Epithelial cell of esophagus (primary cell): ENCODE data around the gene SYPL1.

ENCODE experiments used
- DNase-seq: peaks from one replicate; pipeline ENCODE4 v3.0.0; 2010; ENCODE audit warnings: low read depth
- H3K4me3 ChIP-seq: 2 replicates; pipeline ENCODE4 v1.5.1; 2011; ENCODE audit warnings: mild to moderate bottlenecking, low read length, control low read depth
- TF ChIP-seq, protein P1 (sequence below): IDR thresholded peaks from 2 replicates; pipeline ENCODE4 v1.5.1; 2011; ENCODE audit warnings: low read depth, mild to moderate bottlenecking, low read length, control low read depth, inconsistent platforms; ENCODE audit not compliant: insufficient read depth; ENCODE audit errors: missing control alignments

The SYPL1 gene

GRCh38 chr7:106112118-106112971 is at the start of gene SYPL1:
Gene SYPL1, minus strand, starts transcription at chr7:106112312. Its CDS starts 104 bp downstream, at chr7:106112208.
- TF ChIP-seq, protein P1, sequence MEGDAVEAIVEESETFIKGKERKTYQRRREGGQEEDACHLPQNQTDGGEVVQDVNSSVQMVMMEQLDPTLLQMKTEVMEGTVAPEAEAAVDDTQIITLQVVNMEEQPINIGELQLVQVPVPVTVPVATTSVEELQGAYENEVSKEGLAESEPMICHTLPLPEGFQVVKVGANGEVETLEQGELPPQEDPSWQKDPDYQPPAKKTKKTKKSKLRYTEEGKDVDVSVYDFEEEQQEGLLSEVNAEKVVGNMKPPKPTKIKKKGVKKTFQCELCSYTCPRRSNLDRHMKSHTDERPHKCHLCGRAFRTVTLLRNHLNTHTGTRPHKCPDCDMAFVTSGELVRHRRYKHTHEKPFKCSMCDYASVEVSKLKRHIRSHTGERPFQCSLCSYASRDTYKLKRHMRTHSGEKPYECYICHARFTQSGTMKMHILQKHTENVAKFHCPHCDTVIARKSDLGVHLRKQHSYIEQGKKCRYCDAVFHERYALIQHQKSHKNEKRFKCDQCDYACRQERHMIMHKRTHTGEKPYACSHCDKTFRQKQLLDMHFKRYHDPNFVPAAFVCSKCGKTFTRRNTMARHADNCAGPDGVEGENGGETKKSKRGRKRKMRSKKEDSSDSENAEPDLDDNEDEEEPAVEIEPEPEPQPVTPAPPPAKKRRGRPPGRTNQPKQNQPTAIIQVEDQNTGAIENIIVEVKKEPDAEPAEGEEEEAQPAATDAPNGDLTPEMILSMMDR = no peak

DNA sequence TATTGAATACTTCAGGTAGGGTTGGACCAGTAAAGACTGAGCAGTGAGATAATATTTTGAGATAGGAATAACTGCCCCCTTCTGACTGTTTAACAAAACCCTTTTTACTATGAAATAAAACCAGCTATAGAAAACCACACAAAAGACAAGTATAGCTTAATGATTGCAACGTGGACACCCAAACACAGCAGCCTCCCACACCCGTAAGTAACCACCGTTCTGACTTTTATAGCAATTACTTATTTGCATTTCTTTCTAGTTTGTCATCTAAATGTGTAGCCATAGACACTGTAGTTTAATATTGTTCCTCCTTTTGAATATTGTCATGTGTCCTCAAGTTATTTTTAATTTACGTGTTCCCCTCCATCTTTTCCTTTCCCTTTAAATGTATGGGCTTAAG is 42.9 kb upstream of the SYPL1 start:
- TF ChIP-seq, protein P1 = no peak
- DNase-seq = no peak
- H3K4me3 ChIP-seq = no peak overlapping the region

More at GRCh38 chr7:106112118-106112971, at the start of gene SYPL1:
- H3K4me3 ChIP-seq = peak within 1 kb of the TSS; percentile 82
- peak; percentile 97 for DNase-seq

DNA sequence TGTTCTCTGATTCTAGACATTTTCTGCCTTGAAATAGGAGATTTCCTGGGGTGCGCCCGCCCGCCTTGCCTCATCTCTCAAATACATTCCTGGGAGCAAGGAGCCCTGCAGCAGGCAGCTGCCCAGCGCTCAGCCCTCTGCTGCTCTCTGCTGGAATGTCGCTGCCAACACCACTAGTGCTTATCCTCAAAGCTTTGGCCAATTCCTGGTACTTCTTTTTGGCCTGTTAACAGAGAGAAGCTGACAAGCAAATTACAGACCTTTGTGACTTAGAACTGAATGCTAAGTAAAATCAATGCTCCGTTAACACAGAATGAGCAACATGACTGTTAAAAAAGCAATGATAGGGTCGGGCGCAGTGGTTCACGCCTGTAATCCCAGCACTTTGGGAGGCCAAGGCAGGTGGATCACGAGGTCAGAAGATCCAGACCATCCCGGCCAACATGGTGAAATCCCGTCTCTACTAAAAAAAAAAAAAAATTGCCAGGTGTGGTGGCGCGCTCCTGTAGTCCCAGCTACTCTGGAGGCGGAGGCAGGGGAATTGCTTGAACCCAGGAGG is 41.9 kb upstream of the SYPL1 start:
- TF ChIP-seq, protein P1 = peak; percentile 97
- DNase-seq = peak; percentile 86
- H3K4me3 ChIP-seq = no peak overlapping the region

DNA sequence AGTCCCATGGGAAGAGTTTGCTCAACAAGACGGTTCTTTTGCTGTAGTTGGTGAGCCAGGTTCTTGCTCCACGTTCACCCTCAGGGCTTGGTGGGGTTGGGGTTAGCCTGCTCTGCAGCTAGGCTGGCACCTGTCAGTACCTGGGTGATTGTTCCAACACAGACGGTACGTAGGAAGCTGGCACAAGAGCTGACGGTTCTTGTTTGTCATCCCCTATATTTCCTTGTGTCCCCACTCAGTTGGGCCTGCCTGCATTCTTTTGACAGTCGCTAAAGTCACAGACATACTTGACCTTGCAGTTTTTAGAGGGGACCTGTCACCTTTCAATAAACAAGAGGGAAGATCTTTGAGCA is 40.2 kb upstream of the SYPL1 start:
- TF ChIP-seq, protein P1 = no peak
- no peak overlapping the region for H3K4me3 ChIP-seq
- DNase-seq = no peak

DNA sequence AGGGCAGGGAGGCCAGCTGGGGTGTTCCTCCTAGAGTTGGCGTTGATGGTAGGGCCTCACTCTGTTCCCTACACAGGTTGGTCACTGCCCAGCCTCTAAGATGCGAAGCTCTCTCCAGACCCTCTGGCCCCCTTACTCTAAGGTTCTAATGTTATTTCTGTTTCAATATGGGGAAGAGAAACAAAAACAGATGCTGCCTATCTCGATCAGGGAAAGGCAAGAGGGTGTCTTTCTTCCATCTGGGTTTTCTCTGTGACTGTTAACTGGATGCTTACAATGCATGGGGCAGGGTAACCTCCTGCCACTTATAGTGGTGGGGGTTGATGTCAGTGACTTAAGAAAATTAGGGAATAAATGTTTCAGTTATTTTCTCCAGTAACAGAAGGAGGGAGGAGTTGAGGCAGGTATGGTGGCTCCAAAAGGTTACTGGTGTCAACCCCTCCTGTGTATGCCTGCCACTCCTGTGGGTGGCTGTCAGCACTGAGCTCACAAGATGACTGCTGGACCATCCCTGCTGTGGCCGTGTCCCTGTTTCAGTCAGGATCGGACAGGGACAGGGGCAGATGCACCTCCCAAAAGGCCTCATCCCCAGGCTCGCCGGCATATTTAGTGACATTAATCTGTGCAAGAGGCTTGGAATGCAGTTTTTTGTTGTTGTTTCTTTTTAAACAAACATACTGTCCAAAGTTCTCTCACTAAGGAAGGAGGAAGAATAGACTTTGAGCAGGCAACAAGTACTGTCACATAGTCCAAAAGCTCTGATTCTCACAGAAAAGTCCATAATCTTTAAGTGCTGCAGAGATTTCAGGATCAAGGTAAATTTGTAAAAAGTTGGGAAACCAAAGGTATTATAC is 39.6 kb upstream of the SYPL1 start:
- DNase-seq = no peak
- no peak overlapping the region for H3K4me3 ChIP-seq
- TF ChIP-seq, protein P1 = no peak

- TF ChIP-seq, protein P1 = no peak
- no peak overlapping the region for H3K4me3 ChIP-seq
- DNase-seq = no peak
Measured at GRCh38 chr7:106143711-106144337, 31.7 kb upstream of the SYPL1 start.
